Measurements from ENCODE around the gene PRRG4.

DNA sequence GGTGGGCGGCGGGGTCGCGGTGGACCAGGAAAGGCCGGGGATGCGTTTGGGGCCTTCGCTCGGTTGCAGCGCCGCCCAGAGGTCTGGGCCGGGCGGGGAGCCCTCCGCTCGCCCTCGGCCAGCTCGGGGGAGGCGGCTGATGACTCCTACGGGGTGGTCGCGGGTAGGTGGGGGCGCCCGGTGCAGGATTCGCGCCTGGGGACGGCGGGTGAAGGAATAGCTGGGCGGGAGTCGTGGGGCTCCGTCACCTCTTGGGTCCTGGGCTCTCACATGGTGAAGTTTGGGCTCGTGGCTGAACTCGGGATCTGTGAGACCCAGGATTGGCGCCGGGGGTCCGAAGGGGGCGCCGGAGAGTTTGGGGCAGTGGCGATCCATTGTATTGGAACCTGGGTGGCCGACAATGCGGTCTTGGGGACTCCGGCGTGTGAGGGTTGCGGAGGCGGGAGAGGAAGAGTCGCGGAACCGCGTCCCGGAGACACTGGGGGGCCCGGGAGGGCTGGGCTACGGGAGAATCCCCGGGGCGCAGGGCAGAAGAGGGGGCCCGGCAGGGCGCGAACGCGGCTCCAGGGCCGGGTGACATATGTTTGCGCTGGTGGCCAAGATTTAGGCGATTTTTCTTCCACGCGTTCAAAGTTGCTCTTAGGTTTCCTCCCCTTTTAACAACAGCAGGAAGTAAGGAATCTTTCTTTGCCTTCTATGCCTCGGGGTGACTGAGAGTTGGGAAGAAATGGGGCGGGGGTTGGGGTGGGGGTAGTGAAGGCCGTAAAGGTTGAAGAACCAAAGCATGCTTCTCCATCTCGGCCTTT is 63.8 kb downstream of the PRRG4 start:
- TF ChIP-seq, protein P1, sequence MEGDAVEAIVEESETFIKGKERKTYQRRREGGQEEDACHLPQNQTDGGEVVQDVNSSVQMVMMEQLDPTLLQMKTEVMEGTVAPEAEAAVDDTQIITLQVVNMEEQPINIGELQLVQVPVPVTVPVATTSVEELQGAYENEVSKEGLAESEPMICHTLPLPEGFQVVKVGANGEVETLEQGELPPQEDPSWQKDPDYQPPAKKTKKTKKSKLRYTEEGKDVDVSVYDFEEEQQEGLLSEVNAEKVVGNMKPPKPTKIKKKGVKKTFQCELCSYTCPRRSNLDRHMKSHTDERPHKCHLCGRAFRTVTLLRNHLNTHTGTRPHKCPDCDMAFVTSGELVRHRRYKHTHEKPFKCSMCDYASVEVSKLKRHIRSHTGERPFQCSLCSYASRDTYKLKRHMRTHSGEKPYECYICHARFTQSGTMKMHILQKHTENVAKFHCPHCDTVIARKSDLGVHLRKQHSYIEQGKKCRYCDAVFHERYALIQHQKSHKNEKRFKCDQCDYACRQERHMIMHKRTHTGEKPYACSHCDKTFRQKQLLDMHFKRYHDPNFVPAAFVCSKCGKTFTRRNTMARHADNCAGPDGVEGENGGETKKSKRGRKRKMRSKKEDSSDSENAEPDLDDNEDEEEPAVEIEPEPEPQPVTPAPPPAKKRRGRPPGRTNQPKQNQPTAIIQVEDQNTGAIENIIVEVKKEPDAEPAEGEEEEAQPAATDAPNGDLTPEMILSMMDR (conservative IDR thresholded peaks at IDR 0.05; ENCODE audit: low read length), result peak; percentile 63
- no peak for TF ChIP-seq EZH2phosphoT487 (IDR thresholded peaks at IDR 0.05; ENCODE audit: borderline replicate concordance)
